ENCODE measurements around the gene PTMA.

- no peak for TF ChIP-seq POLR2AphosphoS5 (IDR thresholded peaks at IDR 0.05)
- no peak for TF ChIP-seq POLR2A (IDR thresholded peaks at IDR 0.05)
- TF ChIP-seq, protein P1, sequence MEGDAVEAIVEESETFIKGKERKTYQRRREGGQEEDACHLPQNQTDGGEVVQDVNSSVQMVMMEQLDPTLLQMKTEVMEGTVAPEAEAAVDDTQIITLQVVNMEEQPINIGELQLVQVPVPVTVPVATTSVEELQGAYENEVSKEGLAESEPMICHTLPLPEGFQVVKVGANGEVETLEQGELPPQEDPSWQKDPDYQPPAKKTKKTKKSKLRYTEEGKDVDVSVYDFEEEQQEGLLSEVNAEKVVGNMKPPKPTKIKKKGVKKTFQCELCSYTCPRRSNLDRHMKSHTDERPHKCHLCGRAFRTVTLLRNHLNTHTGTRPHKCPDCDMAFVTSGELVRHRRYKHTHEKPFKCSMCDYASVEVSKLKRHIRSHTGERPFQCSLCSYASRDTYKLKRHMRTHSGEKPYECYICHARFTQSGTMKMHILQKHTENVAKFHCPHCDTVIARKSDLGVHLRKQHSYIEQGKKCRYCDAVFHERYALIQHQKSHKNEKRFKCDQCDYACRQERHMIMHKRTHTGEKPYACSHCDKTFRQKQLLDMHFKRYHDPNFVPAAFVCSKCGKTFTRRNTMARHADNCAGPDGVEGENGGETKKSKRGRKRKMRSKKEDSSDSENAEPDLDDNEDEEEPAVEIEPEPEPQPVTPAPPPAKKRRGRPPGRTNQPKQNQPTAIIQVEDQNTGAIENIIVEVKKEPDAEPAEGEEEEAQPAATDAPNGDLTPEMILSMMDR (IDR thresholded peaks at IDR 0.05), result no peak
Observed at GRCh38 chr2:231672617-231673347, 35.5 kb upstream of the PTMA start.
